SK-N-SH treated with all-trans-retinoic acid at 6 μM for 48 hours (cell line): ENCODE data around the gene KRTAP10-3.

Source experiments
- RARB ChIP-seq: fragments of 250-450 bp; sonication (Bioruptor Pico); IDR thresholded peaks from 2 replicates; pipeline ENCODE4 v1.8.0; 2021; ENCODE audit warnings: mild to moderate bottlenecking, moderate library complexity
- ZNF565 ChIP-seq: fragments of 450-650 bp; formaldehyde crosslinking; conservative IDR thresholded peaks from 2 replicates; pipeline ENCODE4 v1.5.0; 2020; ENCODE audit warnings: low read depth, mild to moderate bottlenecking, moderate library complexity

- TF ChIP-seq RARB (CRISPR knock-in tag) (no peak), ZNF565 (CRISPR knock-in tag) (no peak)
Observed at GRCh38 chr21:44521301-44521927, 37.2 kb downstream of the KRTAP10-3 start.
